GM18505 (cell line): Measurements from ENCODE around the gene CCDC146.
"Not testable (repeated sequence)": the region's sequence is repeated elsewhere in the genome, so short reads cannot be mapped to it uniquely, and the experiment has no call there.

ENCODE experiments used
- ATAC-seq: cut with Tn5 transposase; IDR thresholded peaks from one replicate; pipeline ENCODE4 v1.9.1; 2021; ENCODE audit not compliant: unreplicated experiment
- POLR2A ChIP-seq: IDR thresholded peaks from 4 replicates; pipeline ENCODE4 v1.6.1; 2011; ENCODE audit warnings: borderline replicate concordance; ENCODE audit not compliant: insufficient read depth, insufficient read length; ENCODE audit errors: extremely low read depth

CCDC146 gene

DNA sequence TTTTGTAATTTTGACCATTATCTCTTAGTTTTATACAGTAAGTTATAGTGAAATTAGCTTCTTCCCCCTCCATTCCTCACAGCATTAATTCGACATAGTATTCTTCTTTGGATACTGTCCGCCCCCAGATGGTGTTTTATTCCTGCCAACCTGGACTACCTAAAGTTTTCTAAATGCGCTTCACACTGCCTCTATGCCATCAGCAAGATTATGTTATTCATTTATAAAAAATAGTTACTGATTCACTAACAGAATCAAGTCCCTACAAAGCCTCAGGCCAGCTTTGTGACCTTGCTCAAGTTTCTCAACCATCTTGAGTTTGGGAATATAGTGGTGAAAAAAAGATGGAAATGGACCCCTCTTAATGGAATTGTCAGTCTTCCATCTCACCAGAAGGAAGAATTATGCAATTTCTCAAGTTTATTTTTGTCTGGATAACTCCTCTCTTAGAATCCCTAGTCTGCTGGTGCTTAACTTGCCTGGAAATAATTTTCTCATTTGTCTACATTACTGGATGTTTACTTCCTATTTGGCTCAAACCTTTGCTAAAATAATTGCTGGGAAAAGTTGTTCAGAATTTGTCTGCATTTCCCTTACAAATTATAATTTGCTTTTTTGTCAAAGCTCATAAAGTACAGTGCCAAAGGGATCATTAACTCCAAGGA lies 93.9 kb downstream of the CCDC146 start:
- no peak for ATAC-seq
- no peak for TF ChIP-seq POLR2A

DNA sequence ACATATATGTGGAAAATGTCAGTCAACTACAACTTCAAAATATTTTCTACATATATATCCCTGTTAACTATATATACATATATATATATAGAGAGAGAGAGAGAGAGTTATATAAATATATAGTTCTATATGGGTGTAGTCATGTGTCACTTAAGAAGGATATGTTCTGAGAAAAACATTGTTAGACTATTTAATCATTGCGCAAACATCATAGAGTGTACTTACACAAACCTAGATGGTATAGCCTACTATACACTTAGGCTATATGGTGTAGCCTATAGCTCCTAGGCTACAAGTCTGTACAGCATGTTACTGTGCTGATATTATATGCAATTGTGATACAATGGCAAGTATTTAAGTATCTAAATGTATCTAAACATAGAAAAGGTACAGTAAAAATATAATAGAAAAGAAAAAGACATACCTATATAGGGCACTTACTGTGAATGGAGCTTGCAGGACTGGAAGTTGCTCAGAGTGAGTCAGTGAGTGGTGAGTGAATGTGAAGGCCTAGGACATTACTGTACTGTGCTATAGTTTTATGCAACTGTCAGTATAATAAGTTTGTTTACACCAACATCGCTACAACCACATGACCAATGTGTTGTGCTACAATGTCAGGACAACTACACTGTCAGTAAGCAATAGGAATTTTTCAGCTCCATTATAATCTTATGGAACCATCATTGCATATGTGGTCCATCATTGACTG lies 95.2 kb downstream of the CCDC146 start:
- TF ChIP-seq POLR2A: no peak
- ATAC-seq: no peak

DNA sequence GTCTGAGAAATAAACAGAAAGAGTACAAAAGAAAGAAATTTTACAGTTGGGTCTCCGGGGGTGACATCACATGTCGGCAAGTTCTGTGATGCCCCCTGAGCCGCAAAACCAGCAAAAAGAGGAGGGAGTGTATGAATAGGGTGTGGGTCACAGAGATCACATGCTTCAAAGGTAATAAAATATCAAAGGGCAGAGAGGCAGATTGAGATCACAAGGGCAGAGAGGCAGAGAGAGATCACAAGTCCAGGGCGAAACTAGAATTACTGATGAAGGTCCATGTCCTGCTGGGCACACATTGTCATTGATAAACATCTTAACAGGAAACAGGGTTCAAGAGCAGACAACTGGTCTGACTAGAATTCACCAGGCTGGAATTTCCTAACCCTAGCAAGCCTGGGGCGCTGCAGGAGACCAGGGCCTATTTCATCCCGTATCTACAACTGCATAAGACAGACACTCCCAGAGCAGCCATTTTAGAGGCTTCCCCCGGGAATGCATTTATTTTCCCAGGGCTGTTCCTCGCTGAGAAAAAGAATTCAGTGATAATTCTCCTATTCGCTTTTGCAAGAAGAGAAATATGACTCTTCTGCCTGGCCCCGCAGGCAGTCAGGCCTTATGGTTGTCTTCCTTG lies 97.4 kb downstream of the CCDC146 start:
- ATAC-seq: not testable (repeated sequence)

DNA sequence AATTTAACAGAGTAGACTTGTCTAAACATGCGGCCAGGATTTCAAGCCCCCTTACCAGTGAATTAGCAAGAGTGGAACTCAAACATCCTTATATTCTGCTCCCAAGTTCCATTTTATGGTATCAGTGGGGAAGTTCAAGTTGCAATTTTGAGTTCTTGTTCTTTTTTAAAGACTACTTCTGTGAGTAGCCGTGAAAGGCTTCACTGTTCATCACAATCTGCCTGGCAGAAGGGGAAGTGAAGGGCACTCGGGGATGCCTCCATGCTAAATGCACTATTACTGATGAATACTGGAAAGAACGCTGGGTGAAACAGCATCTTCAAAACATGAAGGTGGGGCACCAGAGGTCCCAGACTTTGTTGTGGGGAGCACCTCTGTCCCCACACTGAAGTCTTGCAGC lies 99.7 kb downstream of the CCDC146 start:
- ATAC-seq: no peak
- no peak for TF ChIP-seq POLR2A

DNA sequence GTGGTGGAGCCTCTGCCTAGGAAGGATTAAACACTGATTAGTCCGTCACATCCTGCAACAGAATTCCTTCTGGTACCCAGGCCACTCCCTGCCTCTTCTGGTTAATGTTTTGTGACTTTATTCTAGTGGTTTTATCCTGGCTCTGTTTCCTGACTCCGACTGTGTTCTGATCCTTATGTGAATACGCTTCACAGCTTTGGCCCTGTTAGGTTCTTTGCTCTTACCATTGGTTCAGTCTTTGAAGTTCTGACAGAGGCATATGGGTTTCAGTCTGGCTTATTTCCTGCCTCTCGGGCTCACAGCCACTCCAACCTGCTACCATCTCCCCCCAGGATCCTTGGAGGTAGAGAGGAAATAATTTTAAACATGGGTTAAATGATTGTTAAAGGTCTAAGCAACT lies 100.4 kb downstream of the CCDC146 start:
- no peak for TF ChIP-seq POLR2A
- no peak for ATAC-seq

DNA sequence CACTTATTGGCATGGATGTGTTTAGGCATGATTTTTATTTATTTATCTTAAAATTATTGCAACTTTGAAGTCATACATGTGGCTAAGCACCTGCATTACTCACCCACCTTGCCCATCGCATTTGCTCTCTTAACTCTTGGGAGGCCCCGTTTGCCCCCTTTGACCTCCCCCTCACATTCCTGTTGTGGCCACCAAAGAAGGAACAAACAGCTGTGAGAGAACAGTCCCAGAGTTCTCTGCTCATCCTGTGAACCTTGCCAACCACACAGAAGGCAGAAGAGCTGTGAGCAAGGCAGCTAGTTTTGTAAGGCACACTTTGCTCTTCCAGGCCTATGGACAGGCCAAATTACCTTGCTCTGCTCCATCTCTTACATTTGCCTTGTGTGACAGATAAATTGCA lies 100.8 kb downstream of the CCDC146 start:
- ATAC-seq: no peak
- no peak for TF ChIP-seq POLR2A

DNA sequence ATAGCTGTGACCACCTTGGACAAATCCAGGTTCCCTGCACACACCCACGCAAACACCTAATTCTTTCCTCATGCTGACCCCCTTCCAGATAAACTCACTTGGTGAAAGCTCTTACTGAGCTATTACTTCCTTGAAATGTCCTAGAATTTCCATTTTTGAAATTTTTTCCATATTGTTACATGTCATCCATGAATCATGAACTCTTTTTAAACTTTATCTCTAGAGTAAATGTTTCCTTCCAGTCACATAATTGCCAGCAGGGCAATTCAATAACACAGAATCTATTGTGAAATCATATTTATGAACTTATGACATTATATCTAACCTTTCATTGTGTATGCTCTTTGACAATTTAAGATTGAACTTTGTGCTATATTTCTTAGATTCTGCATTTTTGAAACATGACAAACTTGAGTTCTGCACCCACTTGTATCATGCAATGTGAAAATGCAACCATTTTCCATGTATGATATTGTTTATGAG lies 104.0 kb downstream of the CCDC146 start:
- TF ChIP-seq POLR2A: no peak

DNA sequence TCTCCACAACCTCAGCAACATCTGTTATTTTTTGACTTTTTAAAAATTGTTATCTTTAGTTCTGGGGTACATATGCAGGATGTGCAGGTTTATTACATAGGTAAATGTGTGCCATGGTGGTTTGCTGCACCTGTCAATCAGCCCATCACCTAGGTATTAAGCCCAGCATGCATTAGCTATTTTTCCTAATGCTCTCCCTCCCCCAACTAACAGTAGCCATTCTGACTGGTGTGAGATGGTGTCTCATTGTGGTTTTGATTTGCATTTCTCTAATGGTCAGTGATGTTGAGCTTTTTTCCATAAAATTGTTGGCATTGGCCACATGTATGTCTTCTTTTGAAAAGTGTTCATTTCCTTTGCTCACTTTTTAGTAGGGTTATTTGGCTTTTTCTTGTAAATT lies 106.4 kb downstream of the CCDC146 start:
- not testable (repeated sequence) for ATAC-seq

More for the DNA sequence above, 104.0 kb downstream of the CCDC146 start:
- ATAC-seq: no peak

DNA sequence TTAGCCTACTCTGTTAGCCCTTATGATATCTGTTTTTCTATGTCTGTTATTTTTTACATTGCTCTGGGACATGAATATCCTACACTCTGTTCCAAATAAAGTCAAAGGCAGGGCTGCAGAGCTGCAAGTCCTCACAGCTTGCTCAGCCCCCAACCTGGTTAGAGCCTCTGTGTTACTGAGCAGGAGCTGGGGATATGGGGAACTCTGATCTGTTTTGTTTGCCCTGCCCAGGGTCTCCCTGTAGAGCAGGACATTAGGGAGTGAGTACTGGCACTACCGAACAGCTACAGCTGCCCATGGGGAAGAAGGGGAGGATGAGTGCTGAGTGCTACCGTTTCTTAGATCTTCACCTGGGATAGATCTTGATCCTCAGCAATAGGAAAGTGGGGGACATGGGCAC lies 110.1 kb downstream of the CCDC146 start:
- ATAC-seq: no peak
- no peak for TF ChIP-seq POLR2A

DNA sequence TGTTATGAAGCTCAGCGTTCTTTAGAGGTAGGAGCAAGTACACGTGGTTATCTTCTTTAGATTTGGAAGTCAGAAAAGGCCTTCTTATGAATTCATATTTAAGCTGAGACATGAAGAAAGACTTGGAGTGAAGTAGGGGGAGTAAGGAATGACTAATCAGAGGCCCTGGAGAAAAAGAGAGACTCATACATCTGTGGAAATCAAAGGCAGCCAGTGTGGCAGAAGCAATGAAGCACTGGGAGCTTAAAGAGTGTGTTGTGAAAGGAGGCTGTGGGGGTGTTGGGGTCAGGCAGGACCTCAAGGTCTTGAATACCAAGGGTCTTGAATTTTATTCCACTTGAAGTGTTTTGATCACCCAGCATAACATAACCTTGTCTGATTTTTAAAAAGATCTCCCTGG lies 112.9 kb downstream of the CCDC146 start:
- TF ChIP-seq POLR2A: no peak
- no peak for ATAC-seq

DNA sequence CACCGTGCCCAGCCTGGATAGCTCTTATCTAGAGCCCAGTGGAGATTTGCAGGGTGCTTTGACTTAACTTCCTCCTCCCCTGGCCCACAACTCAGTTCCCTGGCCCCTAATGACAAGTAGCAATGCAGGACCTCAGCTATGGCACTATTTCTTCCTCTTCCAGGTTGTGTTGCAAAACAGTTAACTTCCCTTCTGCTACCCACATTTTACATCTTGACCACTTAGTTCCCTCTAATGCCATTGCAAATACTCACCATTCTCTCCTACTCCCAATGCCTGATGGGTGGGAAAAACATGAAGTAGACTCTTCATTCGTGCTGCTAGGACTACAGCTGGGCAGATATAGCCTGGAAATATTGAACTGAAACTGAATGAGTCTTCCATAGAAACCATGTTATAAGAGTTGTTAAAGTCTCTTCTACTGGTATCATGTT lies 116.3 kb downstream of the CCDC146 start:
- ATAC-seq: no peak
- no peak for TF ChIP-seq POLR2A

DNA sequence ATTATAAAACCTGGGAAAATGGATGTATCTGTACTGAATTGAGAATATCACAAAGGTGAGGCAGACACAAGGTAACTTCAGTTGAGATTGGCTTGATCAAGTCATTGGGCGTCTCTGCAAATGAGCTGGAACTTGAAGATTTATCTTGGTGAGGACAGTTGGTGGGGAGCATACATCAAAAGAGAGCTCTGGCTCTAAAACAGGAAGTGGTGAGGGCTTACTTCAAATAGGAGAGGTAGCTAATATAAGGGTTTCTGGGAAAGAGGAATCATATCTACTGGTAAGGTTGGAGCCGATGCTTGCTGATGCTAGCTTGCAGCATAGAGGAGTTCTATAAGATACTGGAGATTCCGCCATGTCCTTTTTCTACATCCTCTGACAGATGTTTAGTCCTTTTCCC lies 117.1 kb downstream of the CCDC146 start:
- ATAC-seq: no peak
- TF ChIP-seq POLR2A: no peak

DNA sequence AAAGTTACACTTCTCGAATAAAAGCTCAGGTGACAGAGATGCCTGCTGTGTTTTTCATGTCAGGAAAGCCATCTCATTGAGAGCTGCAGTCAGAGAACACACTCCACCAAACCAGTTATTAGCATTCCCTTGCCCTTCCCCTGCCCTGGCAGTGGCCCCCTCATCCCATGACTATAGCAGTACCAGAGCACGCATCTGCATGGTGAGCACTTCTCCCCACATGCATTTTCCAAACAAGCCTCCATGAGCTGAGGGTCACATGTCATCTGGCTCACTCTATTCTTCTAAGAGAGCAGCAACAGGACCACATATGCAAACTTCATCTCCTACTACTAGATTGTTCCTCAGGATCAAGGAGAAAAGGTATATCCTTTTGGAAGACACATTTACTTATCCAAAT lies 119.7 kb downstream of the CCDC146 start:
- TF ChIP-seq POLR2A: no peak
- ATAC-seq: no peak

DNA sequence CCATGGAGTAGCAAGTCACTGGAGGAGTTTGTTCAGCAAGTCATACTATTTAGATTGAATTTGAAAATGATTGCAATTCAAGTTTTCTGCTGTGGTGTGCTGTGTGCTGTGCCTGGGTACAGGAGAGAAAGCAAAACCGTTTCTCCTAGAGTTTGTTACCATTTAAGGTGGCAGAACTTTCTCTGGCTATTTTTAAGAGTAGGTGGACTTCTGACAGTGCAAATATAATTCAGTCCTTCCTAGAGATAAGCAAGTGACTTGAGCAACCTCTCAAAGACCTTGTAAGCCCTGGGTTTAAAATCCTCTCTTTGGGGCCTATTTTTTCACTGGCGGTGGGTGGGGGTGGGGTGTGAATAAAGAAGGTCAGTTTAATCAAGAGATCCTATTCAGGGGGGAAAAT lies 120.1 kb downstream of the CCDC146 start:
- no peak for TF ChIP-seq POLR2A
- no peak for ATAC-seq
